ENCODE measurements around the gene RASA4. TPM values are rescaled to one million over a fixed set of nuclear protein-coding genes. Genes with fewer than 3 reads are reported as not detected.
"Not testable (repeated sequence)": the region's sequence is repeated elsewhere in the genome, so short reads cannot be mapped to it uniquely, and the experiment has no call there.

RASA4 gene
- total RNA-seq, 1 donor from 2014 or later: 52.8 TPM

DNA sequence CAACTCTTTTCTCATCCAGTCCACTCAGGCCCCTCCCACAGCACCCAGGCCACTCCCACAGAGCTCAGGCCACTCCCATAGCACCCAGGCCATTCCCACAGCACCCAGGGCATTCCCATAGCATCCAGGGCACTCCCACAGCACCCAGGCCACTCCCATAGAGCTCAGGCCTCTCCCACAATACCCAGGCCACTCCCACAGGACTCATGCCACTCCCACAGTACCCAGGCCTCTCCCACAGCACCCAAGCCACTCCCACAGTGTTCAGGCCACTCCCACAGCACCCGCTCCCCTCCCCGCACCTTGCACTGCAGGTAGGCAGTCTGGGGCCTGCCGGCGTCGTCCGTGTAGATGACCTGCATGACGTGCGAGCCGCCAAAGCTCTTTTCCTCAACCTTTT, 26.7 kb downstream of the RASA4 start:
- DNase-seq: not testable (repeated sequence)

DNA sequence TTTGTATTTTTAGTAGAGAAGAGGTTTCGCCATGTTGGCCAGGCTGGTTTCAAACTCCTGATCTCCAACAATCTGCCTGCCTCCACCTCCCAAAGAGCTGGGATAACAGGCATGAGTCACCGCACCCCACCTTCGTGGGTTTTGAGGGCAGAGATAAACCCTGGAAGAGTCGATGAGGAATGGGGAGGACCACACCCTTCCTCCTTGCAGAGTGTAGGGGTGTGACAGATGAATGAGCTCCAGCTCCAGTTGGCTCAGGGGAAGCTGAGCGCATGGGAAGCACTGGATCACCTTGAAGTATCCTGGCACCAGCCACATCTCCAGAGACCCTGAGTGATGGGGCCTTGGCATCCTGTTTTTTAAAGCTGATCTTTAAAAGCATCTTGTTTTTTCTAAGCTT, 33.1 kb downstream of the RASA4 start:
- H3K4me1 Mint-ChIP-seq; H3K27ac Mint-ChIP-seq; H3K27me3 Mint-ChIP-seq; H3K9me3 Mint-ChIP-seq; DNase-seq; H3K4me3 Mint-ChIP-seq; intact Hi-C loops (cut with micrococcal nuclease); H3K36me3 Mint-ChIP-seq (ENCODE audit: low read depth): not testable (repeated sequence)

More for the DNA sequence above, 26.7 kb downstream of the RASA4 start:
- H3K27me3 Mint-ChIP-seq; H3K4me1 Mint-ChIP-seq; H3K27ac Mint-ChIP-seq; H3K36me3 Mint-ChIP-seq (ENCODE audit: low read depth); H3K9me3 Mint-ChIP-seq; H3K4me3 Mint-ChIP-seq; intact Hi-C loops (cut with micrococcal nuclease): not testable (repeated sequence)

DNA sequence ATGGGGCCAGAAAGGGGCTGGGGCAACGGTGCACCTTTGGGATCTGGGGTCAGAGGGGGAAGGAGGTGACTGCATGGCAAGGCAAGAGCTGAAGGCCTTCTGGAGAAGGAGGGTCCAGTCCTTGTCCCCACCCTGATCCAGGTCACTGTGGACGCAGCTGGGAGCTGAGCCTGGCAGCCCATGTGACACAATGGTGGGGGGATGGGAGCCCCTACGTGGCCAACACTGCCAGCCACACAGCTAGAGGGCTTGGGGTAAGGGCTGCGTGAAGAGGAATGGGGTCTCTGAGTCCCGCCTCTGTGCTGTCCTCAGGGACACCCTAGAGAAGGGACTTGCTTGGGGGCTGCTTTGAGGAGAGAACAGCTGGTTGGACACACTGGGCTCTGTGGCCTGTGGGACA, 34.8 kb downstream of the RASA4 start:
- not testable (repeated sequence) for H3K27me3 Mint-ChIP-seq, DNase-seq

DNA sequence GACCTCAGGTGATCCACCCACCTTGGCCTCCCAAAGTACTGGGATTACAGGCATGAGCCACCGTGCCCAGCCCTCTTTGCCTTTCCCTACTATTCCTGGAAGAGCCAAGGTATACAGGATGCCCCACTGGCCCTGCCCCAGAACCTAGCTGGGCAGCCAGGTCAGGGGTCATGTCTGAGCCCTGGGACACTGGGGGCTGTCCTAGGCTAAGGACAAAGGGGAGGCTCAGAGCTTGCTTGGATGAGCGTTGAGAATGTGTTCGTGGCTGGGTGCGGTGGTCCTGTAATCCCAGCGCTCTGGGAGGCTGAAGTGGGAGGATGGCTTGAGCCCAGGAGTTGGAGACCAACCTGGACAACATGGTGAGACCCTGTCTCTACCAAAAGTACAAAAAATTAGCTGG, 38.1 kb downstream of the RASA4 start:
- intact Hi-C loops (cut with micrococcal nuclease); H3K4me1 Mint-ChIP-seq; H3K27me3 Mint-ChIP-seq; H3K27ac Mint-ChIP-seq; H3K9me3 Mint-ChIP-seq; H3K36me3 Mint-ChIP-seq (ENCODE audit: low read depth); H3K4me3 Mint-ChIP-seq: not testable (repeated sequence)
- DNase-seq: peak; percentile 57

More for the DNA sequence above, 34.8 kb downstream of the RASA4 start:
- H3K9me3 Mint-ChIP-seq; H3K27ac Mint-ChIP-seq; intact Hi-C loops (cut with micrococcal nuclease); H3K4me1 Mint-ChIP-seq; H3K36me3 Mint-ChIP-seq (ENCODE audit: low read depth); H3K4me3 Mint-ChIP-seq: not testable (repeated sequence)

DNA sequence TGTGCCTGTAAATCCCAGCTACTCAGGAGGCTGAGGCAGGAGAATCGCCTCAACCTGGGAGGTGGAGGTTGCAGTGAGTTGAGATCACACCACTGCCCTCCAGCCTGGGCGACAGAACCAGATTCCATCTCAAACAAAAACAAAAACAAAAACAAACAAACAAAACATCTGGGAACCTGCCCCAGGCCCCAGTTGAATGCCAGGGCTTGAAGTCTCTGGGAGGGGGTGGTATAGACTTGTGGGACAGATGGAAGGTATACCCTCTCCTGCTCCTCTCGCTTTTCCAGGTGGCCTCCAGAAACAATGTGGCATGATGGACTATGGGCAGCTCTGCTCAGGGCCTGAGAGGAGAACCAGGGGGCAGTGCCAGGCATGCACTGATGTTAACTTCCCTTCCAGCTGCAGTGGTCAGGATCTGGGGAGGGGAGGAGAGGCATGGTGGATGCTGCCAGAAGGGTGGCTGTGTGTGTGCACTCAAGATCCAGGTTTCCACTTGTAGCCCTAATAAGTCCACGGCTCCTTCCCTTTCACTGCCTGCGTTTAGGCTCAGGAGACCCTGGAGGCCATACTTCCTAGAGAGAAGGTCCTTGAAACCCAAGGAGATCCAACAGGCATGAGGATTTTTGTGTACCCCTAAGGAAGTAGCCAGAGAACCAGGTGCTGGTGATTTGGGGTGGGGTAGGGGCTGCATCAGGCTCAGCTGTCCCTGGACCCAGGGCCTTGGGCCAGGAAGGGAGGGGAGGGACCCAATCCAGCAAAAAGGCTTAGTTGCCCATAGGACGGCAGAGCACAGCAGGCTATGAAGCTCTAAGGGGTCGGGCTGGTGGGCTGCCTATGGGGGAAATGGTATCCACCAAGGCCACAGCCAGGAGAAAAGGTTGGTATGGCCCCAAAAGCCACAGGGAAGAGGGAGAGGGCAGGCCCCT, 39.0 kb downstream of the RASA4 start:
- H3K27ac Mint-ChIP-seq; H3K36me3 Mint-ChIP-seq (ENCODE audit: low read depth); H3K27me3 Mint-ChIP-seq; H3K4me1 Mint-ChIP-seq; H3K4me3 Mint-ChIP-seq; H3K9me3 Mint-ChIP-seq; intact Hi-C loops (cut with micrococcal nuclease): not testable (repeated sequence)
- DNase-seq: peak; percentile 65

DNA sequence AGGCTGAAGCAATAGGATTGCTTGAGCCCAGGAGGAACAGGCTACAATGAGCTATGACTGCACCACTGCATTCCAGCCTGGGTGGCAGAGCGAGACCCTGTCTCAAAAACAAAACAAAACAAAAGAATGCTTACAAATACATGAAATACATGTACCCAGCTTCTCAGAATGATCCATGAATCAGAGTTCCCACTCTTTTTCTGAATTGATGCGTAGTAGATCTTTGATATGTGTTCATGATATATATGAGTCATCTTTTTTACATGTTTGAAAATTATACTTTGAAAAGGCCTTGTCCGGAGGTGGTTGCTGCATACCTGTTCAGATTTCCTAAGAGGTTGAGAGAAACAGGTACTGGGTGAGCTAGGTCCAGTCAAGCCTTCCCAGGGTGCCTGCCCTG, 40.2 kb downstream of the RASA4 start:
- H3K27me3 Mint-ChIP-seq; DNase-seq; H3K27ac Mint-ChIP-seq; H3K4me3 Mint-ChIP-seq; intact Hi-C loops (cut with micrococcal nuclease); H3K9me3 Mint-ChIP-seq; H3K4me1 Mint-ChIP-seq; H3K36me3 Mint-ChIP-seq (ENCODE audit: low read depth): not testable (repeated sequence)

DNA sequence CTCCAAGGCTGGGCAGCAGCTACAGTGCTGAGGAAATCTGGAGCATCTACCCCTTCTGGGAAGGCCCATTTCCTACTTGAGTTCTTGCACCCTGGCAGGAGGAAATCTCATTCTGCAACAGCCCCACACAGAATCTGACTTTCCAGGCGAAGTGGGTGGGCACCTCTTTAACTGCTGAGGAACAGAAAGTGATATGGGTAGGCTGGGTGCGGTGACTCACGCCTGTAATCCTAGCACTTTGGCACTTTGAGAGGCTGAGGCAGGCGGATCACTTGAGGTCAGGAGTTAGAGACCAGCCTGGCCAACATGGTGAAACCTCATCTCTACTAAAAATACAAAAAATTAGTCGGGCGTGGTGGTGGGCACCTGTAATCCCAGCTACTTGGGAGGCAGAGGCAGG, 41.9 kb downstream of the RASA4 start:
- H3K4me3 Mint-ChIP-seq; H3K4me1 Mint-ChIP-seq; H3K27me3 Mint-ChIP-seq; H3K9me3 Mint-ChIP-seq; DNase-seq; H3K36me3 Mint-ChIP-seq (ENCODE audit: low read depth); intact Hi-C loops (cut with micrococcal nuclease); H3K27ac Mint-ChIP-seq: not testable (repeated sequence)

DNA sequence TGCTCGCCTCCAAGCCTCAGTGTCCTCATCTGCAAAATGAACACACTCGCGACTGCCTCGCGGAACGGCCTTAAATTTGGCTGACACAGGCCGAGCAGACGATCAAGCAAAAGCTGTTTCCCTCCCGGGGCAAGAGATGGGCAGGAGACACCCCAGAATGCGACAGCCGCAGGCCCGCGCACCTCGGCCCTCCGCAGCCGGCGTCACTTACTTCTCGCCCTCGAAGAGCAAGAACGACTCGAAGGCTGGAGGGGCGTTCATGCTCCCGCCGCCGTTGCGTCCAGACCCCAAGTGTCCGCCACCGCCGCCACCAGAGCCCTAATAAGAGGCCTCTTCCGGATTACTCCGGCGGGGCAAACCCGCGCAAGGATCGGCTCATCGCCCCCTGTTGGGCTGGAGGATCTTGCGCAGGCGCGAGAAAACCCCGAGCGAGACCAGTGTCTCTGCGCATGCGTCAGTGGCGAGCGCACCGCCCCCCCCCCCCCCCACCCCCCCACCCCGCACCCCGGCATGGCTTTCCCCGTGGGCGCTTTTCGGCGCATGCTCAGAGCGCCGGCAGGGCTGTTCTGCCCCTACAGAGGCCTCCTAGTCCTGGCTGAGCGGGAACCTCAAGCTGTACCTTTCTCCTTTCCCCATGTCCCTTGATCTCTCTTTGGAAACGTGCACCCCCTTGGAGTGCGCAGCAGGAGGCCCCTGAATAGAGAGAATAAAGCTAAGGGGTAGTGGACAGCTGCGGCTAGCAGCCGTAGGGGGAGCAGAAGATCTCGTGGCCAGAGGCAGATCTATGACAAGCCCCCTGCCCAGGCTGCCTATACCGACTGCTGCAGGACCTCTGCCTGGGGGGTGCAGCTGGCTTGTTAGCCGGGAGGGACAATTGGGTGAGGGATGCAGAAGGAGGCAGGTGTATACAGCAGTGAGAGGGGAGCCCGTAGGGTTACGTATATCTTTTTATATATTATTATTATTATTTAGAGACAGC, 44.0 kb downstream of the RASA4 start, which contains the start of gene POLR2J3:
Gene POLR2J3 (minus strand): TSS at position 323 of the 979 bp plus-strand sequence. CDS start 62 bp downstream, at position 261.
- Mint-ChIP-seq H3K27ac (peak within 1 kb of the TSS; percentile 93), H3K4me3 (peak within 1 kb of the TSS; percentile 91)
- H3K9me3 Mint-ChIP-seq; H3K27me3 Mint-ChIP-seq; H3K36me3 Mint-ChIP-seq (ENCODE audit: low read depth); H3K4me1 Mint-ChIP-seq; intact Hi-C loops (cut with micrococcal nuclease): not testable (repeated sequence)
- peak; percentile 100 for DNase-seq

DNA sequence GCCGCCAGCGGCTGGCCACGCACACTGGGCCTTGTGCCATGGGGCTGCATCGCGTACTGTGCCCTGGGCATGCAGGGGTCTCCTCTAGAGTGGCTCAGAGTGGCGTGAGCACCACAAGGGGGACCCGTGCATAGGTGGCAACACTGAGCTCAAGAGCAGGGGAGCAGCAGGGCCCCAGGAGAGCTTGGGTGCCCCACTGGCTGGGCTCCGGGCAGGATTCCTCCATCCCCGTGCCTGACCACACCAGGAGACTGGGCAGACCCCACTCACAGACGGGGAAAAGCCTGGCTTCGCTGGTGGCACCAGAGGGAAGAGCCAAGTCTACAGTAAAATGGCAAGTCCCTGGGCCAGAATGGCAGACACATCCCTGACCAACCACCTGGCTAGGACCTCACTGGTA, 47.9 kb downstream of the RASA4 start:
- H3K4me3 Mint-ChIP-seq; H3K27me3 Mint-ChIP-seq; H3K4me1 Mint-ChIP-seq; intact Hi-C loops (cut with micrococcal nuclease); H3K9me3 Mint-ChIP-seq; H3K27ac Mint-ChIP-seq; H3K36me3 Mint-ChIP-seq (ENCODE audit: low read depth): not testable (repeated sequence)
- DNase-seq: peak; percentile 50

DNA sequence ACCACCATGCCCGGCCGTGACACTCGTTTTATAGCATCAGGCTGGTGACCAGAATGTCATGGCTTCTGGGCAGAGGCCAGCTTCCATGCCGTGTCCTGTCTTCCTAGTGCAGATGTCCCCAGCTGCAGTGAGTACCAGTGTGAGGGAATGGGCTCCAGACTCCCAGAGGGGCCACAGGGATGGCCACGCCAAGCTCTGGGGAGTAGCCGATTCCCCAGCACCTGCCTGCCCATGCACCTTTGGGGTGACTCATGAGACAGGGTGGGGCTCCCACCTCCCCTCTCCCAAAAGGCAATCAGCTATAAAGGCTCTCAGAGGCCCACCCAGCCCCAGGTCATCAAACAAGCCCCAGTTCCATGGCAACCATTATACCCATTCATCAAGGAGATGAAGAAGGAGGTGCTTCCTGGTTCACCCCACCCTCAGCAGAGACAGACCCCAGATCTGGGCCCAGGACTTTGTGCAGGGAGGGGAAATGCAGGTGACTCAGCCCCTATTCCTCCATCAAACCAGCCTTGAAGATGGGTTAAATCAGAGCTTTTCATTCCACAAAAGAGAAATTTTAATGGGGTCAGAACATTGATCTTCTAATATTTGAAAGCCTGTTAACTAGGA, 65.6 kb downstream of the RASA4 start, which contains the start of gene SPDYE2:
Gene SPDYE2 (plus strand): TSS at position 419 of the 615 bp plus-strand sequence. CDS start 2,030 bp downstream, outside the sequence.
- H3K9me3 Mint-ChIP-seq; H3K36me3 Mint-ChIP-seq (ENCODE audit: low read depth); H3K4me1 Mint-ChIP-seq; H3K27ac Mint-ChIP-seq; H3K4me3 Mint-ChIP-seq; H3K27me3 Mint-ChIP-seq; intact Hi-C loops (cut with micrococcal nuclease): not testable (repeated sequence)
- peak; percentile 21 for DNase-seq

DNA sequence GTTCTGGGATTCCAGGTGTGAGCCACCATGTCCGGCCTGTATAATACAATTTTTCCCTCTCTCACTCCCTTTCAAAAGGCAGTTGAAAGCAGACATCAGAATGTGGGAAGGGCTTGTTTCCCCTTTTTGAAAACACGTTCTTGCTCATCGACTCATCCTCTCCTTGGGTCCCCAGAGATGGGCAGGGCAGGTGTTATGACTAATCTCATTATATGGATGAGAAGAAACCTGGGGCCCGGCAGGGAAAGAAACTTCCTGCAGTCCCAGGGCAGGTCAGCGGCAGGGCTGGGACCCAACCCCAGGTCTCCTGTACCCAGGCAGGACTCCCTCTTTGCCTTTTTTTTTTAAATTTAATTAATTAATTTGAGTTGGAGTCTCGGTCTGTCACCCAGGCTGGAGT, 70.2 kb downstream of the RASA4 start:
- intact Hi-C loops (cut with micrococcal nuclease); H3K36me3 Mint-ChIP-seq (ENCODE audit: low read depth); H3K27me3 Mint-ChIP-seq; H3K27ac Mint-ChIP-seq; H3K4me1 Mint-ChIP-seq; H3K4me3 Mint-ChIP-seq; H3K9me3 Mint-ChIP-seq: not testable (repeated sequence)
- peak; percentile 7 for DNase-seq

DNA sequence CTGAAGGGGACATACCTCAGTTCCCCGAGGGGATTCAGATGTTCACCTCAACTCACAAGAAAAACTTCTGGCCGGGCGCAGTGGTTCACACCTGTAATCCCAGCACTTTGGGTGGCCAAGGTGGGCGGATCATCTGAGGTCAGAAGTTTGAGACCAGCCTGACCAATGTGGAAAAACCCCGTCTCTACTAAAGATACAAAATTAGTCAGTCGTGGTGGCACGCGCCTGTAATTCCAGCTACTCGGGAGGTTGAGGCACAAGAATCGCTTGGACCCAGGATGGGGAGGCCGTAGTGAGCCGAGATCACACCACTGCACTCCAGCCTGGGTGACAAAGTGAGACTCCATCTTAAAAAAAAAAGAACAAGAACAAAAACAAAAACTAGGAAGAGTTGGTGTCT, 71.3 kb downstream of the RASA4 start:
- H3K27ac Mint-ChIP-seq; H3K27me3 Mint-ChIP-seq; H3K4me3 Mint-ChIP-seq; H3K4me1 Mint-ChIP-seq; intact Hi-C loops (cut with micrococcal nuclease); H3K36me3 Mint-ChIP-seq (ENCODE audit: low read depth); H3K9me3 Mint-ChIP-seq: not testable (repeated sequence)
- DNase-seq: peak; percentile 3

DNA sequence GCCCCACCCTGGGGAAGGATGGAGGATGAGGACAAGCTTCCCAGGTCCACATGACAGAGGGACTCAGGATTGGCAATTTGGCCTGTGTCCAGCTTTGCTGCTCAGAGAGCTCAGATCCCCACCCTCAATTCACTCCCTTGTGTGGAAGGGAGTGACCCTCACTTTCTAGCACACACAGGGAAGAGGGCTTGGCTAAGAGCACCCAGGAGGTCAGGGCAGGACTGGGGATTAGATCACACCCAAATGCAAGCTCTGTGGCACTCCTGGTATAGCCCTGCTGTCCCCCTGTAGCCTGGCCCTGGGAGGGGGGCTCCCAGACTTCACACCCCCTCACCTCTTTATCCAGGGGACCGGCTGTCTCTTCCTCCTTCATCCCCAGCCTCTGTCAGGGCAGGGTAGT, 72.2 kb downstream of the RASA4 start:
- intact Hi-C loops (cut with micrococcal nuclease); H3K27ac Mint-ChIP-seq; H3K4me3 Mint-ChIP-seq: not testable (repeated sequence)

DNA sequence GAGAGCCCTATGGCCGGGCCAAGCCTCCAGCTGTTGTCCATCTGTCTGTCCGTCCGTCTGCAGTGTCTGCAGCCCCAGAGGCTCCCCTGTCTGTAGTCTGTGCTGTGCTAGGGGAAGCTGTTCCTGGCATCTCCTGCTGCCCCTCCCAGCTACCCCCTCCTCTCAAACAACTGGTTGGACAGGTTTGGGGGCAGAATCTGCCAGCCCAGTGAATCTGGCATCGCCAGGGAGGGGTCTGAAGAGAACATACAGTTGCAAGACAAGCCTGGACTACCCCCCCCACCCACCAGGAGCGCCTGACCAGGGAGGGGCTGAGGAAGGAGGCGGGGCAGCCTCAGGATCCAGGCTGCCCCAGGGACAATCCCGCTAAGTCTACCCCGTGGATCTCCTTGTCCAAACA, 73.0 kb downstream of the RASA4 start, which contains the start of gene UPK3BL2:
Gene UPK3BL2 (minus strand): TSS at position 101 of the 400 bp plus-strand sequence. CDS start 60 bp downstream, at position 41.
- DNase-seq; H3K27me3 Mint-ChIP-seq; intact Hi-C loops (cut with micrococcal nuclease); H3K27ac Mint-ChIP-seq; H3K9me3 Mint-ChIP-seq; H3K4me3 Mint-ChIP-seq; H3K36me3 Mint-ChIP-seq (ENCODE audit: low read depth); H3K4me1 Mint-ChIP-seq: not testable (repeated sequence)

More for the DNA sequence above, 72.2 kb downstream of the RASA4 start:
- not testable (repeated sequence) for H3K27me3 Mint-ChIP-seq; H3K4me1 Mint-ChIP-seq; DNase-seq; H3K9me3 Mint-ChIP-seq; H3K36me3 Mint-ChIP-seq (ENCODE audit: low read depth)

All from activated CD4-positive, alpha-beta T cell treated with anti-CD3 and anti-CD28 coated beads, Interleukin-2, amount 10 ng/mL, durations not matched to agents 24 days and 14 days (primary cell).